Thyroid gland (tissue), 4 donors: ENCODE measurements around the gene TCF12.

Experiments used
- POLR2A ChIP-seq, 2 donors: fragments of 450-650 bp; IDR thresholded peaks; one replicate each; pipeline ENCODE4 v1.6.1; 2017; ENCODE audit warnings: antibody characterized with exemption in 2 of 2, mild to moderate bottlenecking in 2 of 2, moderate library complexity in 1 of 2
- TF ChIP-seq, protein P1 (sequence below), 6 experiments: fragments of 200-600 bp in 3 of 6; fragments of 450-650 bp in 3 of 6; sonication (generic) in 3 of 6; IDR thresholded peaks; one replicate each; pipeline ENCODE4 v1.5.1; 2016 to 2019; ENCODE audit warnings: antibody characterized with exemption in 6 of 6, mild to moderate bottlenecking in 2 of 6, inconsistent platforms in 1 of 6, moderate library complexity in 1 of 6

DNA sequence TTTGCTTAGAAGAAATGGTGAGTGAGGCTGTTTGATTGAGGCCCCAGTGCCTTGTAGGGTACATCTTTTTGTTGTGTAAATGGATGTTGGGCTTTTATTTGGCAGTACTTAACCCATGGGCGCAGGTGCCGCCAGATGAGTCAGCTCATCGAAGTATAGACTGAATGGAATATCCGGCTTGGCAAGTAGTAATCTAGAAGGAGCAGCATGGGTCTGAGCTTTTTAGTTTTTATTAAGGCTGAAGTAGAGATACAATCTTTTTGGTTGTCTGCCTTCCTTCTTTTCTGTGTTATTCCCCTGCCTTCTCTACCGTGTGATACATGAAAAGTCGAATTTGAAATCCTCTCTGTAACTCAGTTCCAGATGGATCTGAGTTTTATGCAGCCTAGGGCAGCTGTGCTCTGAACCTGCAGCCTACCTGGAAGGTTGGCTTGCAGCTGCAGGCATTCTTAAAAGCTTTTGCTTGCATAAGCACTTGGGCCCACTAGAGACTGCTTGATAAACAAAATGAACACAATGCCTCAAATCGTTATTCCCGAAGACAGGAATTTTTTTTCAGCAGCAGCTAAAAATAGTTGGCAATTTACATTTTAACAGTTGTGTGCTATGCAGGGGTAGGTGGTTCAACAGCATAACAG, 280.3 kb downstream of the TCF12 start:
- TF ChIP-seq, protein P1, sequence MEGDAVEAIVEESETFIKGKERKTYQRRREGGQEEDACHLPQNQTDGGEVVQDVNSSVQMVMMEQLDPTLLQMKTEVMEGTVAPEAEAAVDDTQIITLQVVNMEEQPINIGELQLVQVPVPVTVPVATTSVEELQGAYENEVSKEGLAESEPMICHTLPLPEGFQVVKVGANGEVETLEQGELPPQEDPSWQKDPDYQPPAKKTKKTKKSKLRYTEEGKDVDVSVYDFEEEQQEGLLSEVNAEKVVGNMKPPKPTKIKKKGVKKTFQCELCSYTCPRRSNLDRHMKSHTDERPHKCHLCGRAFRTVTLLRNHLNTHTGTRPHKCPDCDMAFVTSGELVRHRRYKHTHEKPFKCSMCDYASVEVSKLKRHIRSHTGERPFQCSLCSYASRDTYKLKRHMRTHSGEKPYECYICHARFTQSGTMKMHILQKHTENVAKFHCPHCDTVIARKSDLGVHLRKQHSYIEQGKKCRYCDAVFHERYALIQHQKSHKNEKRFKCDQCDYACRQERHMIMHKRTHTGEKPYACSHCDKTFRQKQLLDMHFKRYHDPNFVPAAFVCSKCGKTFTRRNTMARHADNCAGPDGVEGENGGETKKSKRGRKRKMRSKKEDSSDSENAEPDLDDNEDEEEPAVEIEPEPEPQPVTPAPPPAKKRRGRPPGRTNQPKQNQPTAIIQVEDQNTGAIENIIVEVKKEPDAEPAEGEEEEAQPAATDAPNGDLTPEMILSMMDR (IDR thresholded peaks at IDR 0.05), result no peak
- TF ChIP-seq POLR2A (IDR thresholded peaks at IDR 0.05), result no peak
